ENCODE results near the gene HS6ST2.
"Not testable (repeated sequence)": the region's sequence is repeated elsewhere in the genome, so short reads cannot be mapped to it uniquely, and the experiment has no call there.

The HS6ST2 gene

GRCh38 chrX:132908891-132909290 is 49.5 kb downstream of the HS6ST2 start:
- H3K27ac ChIP-seq (ENCODE audit: insufficient read depth in 1 of 2, low read depth in 1 of 2, low read length in 2 of 2, poor library complexity in 1 of 2, severe bottlenecking in 2 of 2) = no peak overlapping the region
- H3K27me3 ChIP-seq (replicated peaks in 2 of 5; ENCODE audit: control insufficient read depth in 4 of 5, insufficient read depth in 5 of 5, low read length in 4 of 5) = no peaks in the 10 kb centered on the region
- H3K4me3 ChIP-seq (ENCODE audit: control insufficient read depth in 1 of 7, extremely low read depth in 1 of 7, insufficient read depth in 4 of 7, low read depth in 2 of 7, low read length in 6 of 7) = no peak overlapping the region
- no peak for DNase-seq
- ChIA-PET CTCF (no interaction called here), POLR2A (no interaction called here)
- peaks cover 0 to 5% (median 0%) of the 10 kb centered on the region in 5 experiments for H3K9me3 ChIP-seq (ENCODE audit: control extremely low read depth in 1 of 5, control insufficient read depth in 4 of 5, insufficient read depth in 2 of 5, low read depth in 1 of 5, low read length in 4 of 5)
- no peaks in the 10 kb centered on the region for H3K4me1 ChIP-seq (ENCODE audit: control extremely low read depth in 1 of 4, control insufficient read depth in 4 of 4, insufficient read depth in 4 of 4, low read length in 3 of 4)
- no peaks in the 10 kb centered on the region for H3K36me3 ChIP-seq (ENCODE audit: control insufficient read depth in 4 of 4, insufficient read depth in 4 of 4, low read length in 3 of 4)

GRCh38 chrX:132900633-132901293 is 57.7 kb downstream of the HS6ST2 start:
- H3K27ac ChIP-seq (ENCODE audit: insufficient read depth in 1 of 2, low read depth in 1 of 2, low read length in 2 of 2, poor library complexity in 1 of 2, severe bottlenecking in 2 of 2) = no peak overlapping the region
- H3K4me3 ChIP-seq (ENCODE audit: control insufficient read depth in 1 of 7, extremely low read depth in 1 of 7, insufficient read depth in 4 of 7, low read depth in 2 of 7, low read length in 6 of 7) = no peak overlapping the region
- ChIA-PET POLR2A (no interaction called here), CTCF (no interaction called here)
- no peak for DNase-seq
- H3K27me3 ChIP-seq (replicated peaks in 2 of 5; ENCODE audit: control insufficient read depth in 4 of 5, insufficient read depth in 5 of 5, low read length in 4 of 5) = no peaks in the 10 kb centered on the region
- H3K4me1 ChIP-seq (ENCODE audit: control extremely low read depth in 1 of 4, control insufficient read depth in 4 of 4, insufficient read depth in 4 of 4, low read length in 3 of 4) = no peaks in the 10 kb centered on the region
- H3K36me3 ChIP-seq (ENCODE audit: control insufficient read depth in 4 of 4, insufficient read depth in 4 of 4, low read length in 3 of 4) = no peaks in the 10 kb centered on the region
- no CpG with 5 or more reads among the region's 1 CpG for WGBS (ENCODE audit: insufficient coverage)
- no peaks in the 10 kb centered on the region for H3K9me3 ChIP-seq (ENCODE audit: control extremely low read depth in 1 of 5, control insufficient read depth in 4 of 5, insufficient read depth in 2 of 5, low read depth in 1 of 5, low read length in 4 of 5)

- DNase-seq = no peak
- Histone ChIP-seq H3K4me1 (ENCODE audit: control extremely low read depth in 1 of 4, control insufficient read depth in 4 of 4, insufficient read depth in 4 of 4, low read length in 3 of 4) (no peaks in the 10 kb centered on the region), H3K9me3 (ENCODE audit: control extremely low read depth in 1 of 5, control insufficient read depth in 4 of 5, insufficient read depth in 2 of 5, low read depth in 1 of 5, low read length in 4 of 5) (peaks cover 0 to 1% (median 0%) of the 10 kb centered on the region in 5 experiments), H3K27ac (ENCODE audit: insufficient read depth in 1 of 2, low read depth in 1 of 2, low read length in 2 of 2, poor library complexity in 1 of 2, severe bottlenecking in 2 of 2) (no peak overlapping the region), H3K36me3 (ENCODE audit: control insufficient read depth in 4 of 4, insufficient read depth in 4 of 4, low read length in 3 of 4) (no peaks in the 10 kb centered on the region), H3K27me3 (replicated peaks in 2 of 5; ENCODE audit: control insufficient read depth in 4 of 5, insufficient read depth in 5 of 5, low read length in 4 of 5) (peaks cover 0 to 2% (median 0%) of the 10 kb centered on the region in 5 experiments), H3K4me3 (ENCODE audit: control insufficient read depth in 1 of 7, extremely low read depth in 1 of 7, insufficient read depth in 4 of 7, low read depth in 2 of 7, low read length in 6 of 7) (no peak overlapping the region)
- CTCF ChIA-PET = no interaction called here
- POLR2A ChIA-PET = no interaction called here
Measured at GRCh38 chrX:132887569-132887968, 70.9 kb downstream of the HS6ST2 start.

GRCh38 chrX:132883358-132883915 is 75.0 kb downstream of the HS6ST2 start:
- H3K4me3 ChIP-seq (ENCODE audit: control insufficient read depth in 1 of 7, extremely low read depth in 1 of 7, insufficient read depth in 4 of 7, low read depth in 2 of 7, low read length in 6 of 7) = no peak overlapping the region
- WGBS (ENCODE audit: insufficient coverage) = 75% methylated on average over 2 of the region's 5 CpGs
- H3K36me3 ChIP-seq (ENCODE audit: control insufficient read depth in 4 of 4, insufficient read depth in 4 of 4, low read length in 3 of 4) = no peaks in the 10 kb centered on the region
- CTCF ChIA-PET = no interaction called here
- H3K4me1 ChIP-seq (ENCODE audit: control extremely low read depth in 1 of 4, control insufficient read depth in 4 of 4, insufficient read depth in 4 of 4, low read length in 3 of 4) = no peaks in the 10 kb centered on the region
- POLR2A ChIA-PET = no interaction called here
- no peak for DNase-seq
- H3K27me3 ChIP-seq (replicated peaks in 2 of 5; ENCODE audit: control insufficient read depth in 4 of 5, insufficient read depth in 5 of 5, low read length in 4 of 5) = peaks cover 0 to 2% (median 0%) of the 10 kb centered on the region in 5 experiments
- no peak overlapping the region for H3K27ac ChIP-seq (ENCODE audit: insufficient read depth in 1 of 2, low read depth in 1 of 2, low read length in 2 of 2, poor library complexity in 1 of 2, severe bottlenecking in 2 of 2)
- H3K9me3 ChIP-seq (ENCODE audit: control extremely low read depth in 1 of 5, control insufficient read depth in 4 of 5, insufficient read depth in 2 of 5, low read depth in 1 of 5, low read length in 4 of 5) = no peaks in the 10 kb centered on the region

- H3K36me3 ChIP-seq (ENCODE audit: control insufficient read depth in 4 of 4, insufficient read depth in 4 of 4, low read length in 3 of 4); H3K4me3 ChIP-seq (ENCODE audit: control insufficient read depth in 1 of 7, extremely low read depth in 1 of 7, insufficient read depth in 4 of 7, low read depth in 2 of 7, low read length in 6 of 7); H3K9me3 ChIP-seq (ENCODE audit: control extremely low read depth in 1 of 5, control insufficient read depth in 4 of 5, insufficient read depth in 2 of 5, low read depth in 1 of 5, low read length in 4 of 5); POLR2A ChIA-PET; CTCF ChIA-PET; DNase-seq; H3K27me3 ChIP-seq (replicated peaks in 2 of 5; ENCODE audit: control insufficient read depth in 4 of 5, insufficient read depth in 5 of 5, low read length in 4 of 5); H3K4me1 ChIP-seq (ENCODE audit: control extremely low read depth in 1 of 4, control insufficient read depth in 4 of 4, insufficient read depth in 4 of 4, low read length in 3 of 4); H3K27ac ChIP-seq (ENCODE audit: insufficient read depth in 1 of 2, low read depth in 1 of 2, low read length in 2 of 2, poor library complexity in 1 of 2, severe bottlenecking in 2 of 2): not testable (repeated sequence)
- WGBS (ENCODE audit: insufficient coverage) = no CpG with 5 or more reads among the region's 2 CpGs
Measured at GRCh38 chrX:132880753-132881152, 77.7 kb downstream of the HS6ST2 start.

DNA sequence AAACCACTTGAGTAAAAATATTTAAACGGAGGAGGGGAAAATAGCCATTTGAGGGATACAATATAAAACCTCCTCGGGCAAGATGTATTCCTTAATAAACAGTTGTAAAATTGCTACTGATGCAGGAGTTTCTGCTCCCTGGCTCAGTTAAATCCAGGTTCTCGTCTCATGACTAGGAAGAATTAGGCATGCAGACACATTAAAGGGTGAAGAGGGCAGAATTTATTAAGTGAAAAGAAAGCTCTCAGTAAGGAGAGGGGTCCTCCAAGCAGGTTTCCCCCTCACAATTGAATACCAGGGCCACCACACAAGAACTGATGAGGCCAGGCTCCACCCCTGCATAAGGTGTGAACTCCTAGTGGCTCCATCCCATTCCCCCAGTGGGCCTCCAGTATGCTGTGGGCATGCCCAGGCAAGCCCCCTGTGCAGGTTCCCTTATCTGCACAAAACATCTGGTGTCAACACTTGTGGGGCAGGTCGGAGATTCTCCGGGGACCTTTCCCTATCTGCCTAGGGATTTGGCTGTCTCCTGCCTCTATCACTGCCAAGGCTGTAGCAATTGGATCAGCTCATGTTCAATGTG is 80.4 kb downstream of the HS6ST2 start:
- ChIA-PET POLR2A (no interaction called here), CTCF (interaction anchor here (0.5 kb wide), 1 partner anchor 584 kb away, joined by 3 read pairs; no protein-coding TSS in a partner anchor)
- 84% methylated on average over 3 of the region's 5 CpGs for WGBS (ENCODE audit: insufficient coverage)
- Histone ChIP-seq H3K4me1 (ENCODE audit: control extremely low read depth in 1 of 4, control insufficient read depth in 4 of 4, insufficient read depth in 4 of 4, low read length in 3 of 4) (no peaks in the 10 kb centered on the region), H3K9me3 (ENCODE audit: control extremely low read depth in 1 of 5, control insufficient read depth in 4 of 5, insufficient read depth in 2 of 5, low read depth in 1 of 5, low read length in 4 of 5) (no peaks in the 10 kb centered on the region), H3K27ac (ENCODE audit: insufficient read depth in 1 of 2, low read depth in 1 of 2, low read length in 2 of 2, poor library complexity in 1 of 2, severe bottlenecking in 2 of 2) (no peak overlapping the region), H3K27me3 (replicated peaks in 2 of 5; ENCODE audit: control insufficient read depth in 4 of 5, insufficient read depth in 5 of 5, low read length in 4 of 5) (peaks cover 0 to 9% (median 0%) of the 10 kb centered on the region in 5 experiments), H3K4me3 (ENCODE audit: control insufficient read depth in 1 of 7, extremely low read depth in 1 of 7, insufficient read depth in 4 of 7, low read depth in 2 of 7, low read length in 6 of 7) (no peak overlapping the region), H3K36me3 (ENCODE audit: control insufficient read depth in 4 of 4, insufficient read depth in 4 of 4, low read length in 3 of 4) (no peaks in the 10 kb centered on the region)
- no peak for DNase-seq

DNA sequence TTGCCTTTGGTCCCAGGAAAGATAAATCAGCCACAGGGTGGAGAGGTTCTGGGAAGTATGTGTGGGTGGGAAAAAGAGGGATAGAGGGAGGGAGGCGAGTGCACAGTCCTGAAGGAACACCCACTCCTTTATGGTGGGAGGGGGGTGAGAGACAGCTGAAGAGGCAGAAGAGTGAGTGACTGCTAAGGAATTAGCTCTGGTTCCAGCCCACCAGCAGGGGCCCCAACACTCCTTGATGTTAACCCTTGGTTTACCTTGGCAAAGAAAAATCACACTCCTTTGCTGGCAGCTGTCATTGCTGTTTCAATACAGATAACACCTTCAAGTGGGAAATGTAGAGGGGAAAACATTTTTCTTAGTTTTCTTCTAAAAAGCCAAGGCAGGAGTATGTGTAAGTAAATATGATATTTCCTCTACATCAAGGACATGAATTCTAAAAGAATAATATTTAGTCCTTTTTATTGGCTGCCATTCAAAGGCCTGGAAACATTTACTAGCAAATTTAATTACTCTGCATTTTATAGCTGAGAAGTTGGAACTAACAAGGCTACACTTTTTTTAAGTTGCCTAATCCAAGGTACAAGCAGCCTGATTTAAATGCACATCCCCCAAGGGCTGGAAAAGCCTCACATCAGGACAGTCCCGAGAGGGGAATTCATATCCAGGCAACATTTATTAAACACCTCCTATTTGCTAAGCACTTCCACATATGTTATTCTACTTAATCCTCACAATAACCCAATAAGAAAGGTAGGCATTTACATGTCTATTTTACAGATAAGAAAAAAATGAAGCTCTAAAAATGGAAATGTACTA is 81.7 kb downstream of the HS6ST2 start:
- Histone ChIP-seq H3K27ac (ENCODE audit: insufficient read depth in 1 of 2, low read depth in 1 of 2, low read length in 2 of 2, poor library complexity in 1 of 2, severe bottlenecking in 2 of 2) (no peak overlapping the region), H3K9me3 (ENCODE audit: control extremely low read depth in 1 of 5, control insufficient read depth in 4 of 5, insufficient read depth in 2 of 5, low read depth in 1 of 5, low read length in 4 of 5) (no peaks in the 10 kb centered on the region), H3K36me3 (ENCODE audit: control insufficient read depth in 4 of 4, insufficient read depth in 4 of 4, low read length in 3 of 4) (no peaks in the 10 kb centered on the region), H3K27me3 (replicated peaks in 2 of 5; ENCODE audit: control insufficient read depth in 4 of 5, insufficient read depth in 5 of 5, low read length in 4 of 5) (peaks cover 0 to 9% (median 0%) of the 10 kb centered on the region in 5 experiments), H3K4me3 (ENCODE audit: control insufficient read depth in 1 of 7, extremely low read depth in 1 of 7, insufficient read depth in 4 of 7, low read depth in 2 of 7, low read length in 6 of 7) (no peak overlapping the region), H3K4me1 (ENCODE audit: control extremely low read depth in 1 of 4, control insufficient read depth in 4 of 4, insufficient read depth in 4 of 4, low read length in 3 of 4) (no peaks in the 10 kb centered on the region)
- 79% methylated on average over 2 of the region's 2 CpGs for WGBS (ENCODE audit: insufficient coverage)
- ChIA-PET POLR2A (no interaction called here), CTCF (no interaction called here)
- DNase-seq = no peak
